Mucosa of descending colon (tissue), 3 donors: ENCODE data around the gene ZNF273. TPM values are rescaled to one million over a fixed set of nuclear protein-coding genes. Genes with fewer than 3 reads are reported as not detected.
"Not testable (repeated sequence)": the region's sequence is repeated elsewhere in the genome, so short reads cannot be mapped to it uniquely, and the experiment has no call there.

ENCODE experiments used
- ATAC-seq: fragments of 200-7000 bp; cut with Tn5 transposase; one replicate; pipeline ENCODE4 v1.9.1; 2020; ENCODE audit warnings: mild to moderate bottlenecking, moderate library complexity
- DNase-seq, 3 donors: peaks; one replicate each; pipeline ENCODE4 v3.0.0-alpha.2; 2020
- H3K36me3 ChIP-seq: fragments of 200-600 bp; one replicate; pipeline ENCODE4 v1.8.0; 2021; ENCODE audit warnings: low read depth, mild to moderate bottlenecking
- H3K4me1 ChIP-seq: fragments of 200-600 bp; one replicate; pipeline ENCODE4 v1.8.0; 2021; ENCODE audit warnings: low read depth, mild to moderate bottlenecking
- H3K4me3 ChIP-seq: fragments of 200-600 bp; one replicate; pipeline ENCODE4 v1.8.0; 2021; ENCODE audit warnings: mild to moderate bottlenecking
- H3K9me3 ChIP-seq: fragments of 200-600 bp; one replicate; pipeline ENCODE4 v1.8.0; 2021; ENCODE audit warnings: mild to moderate bottlenecking
- intact Hi-C, 2 donors: fragments of 100-400 bp; cut with DNase I in 1 of 2; cut with micrococcal nuclease in 1 of 2; formaldehyde crosslinking; loops; one replicate each; pipeline versions ENCODE4 v1.11.0 to v1.11.1; 2022; cut with DNase I, micrococcal nuclease
- long read RNA-seq, 2 donors: library from polyadenylated mRNA; unstranded; transcript quantifications; one replicate each; pipeline ENCODE4 v2.0.0, GENCODE V29; 2019 to 2021
- total RNA-seq, 3 donors: library from RNA; stranded (reverse); fragmentation: NEBNext Ultra II Directional in 2 of 3; extraction: Animal tissue kit (Norgen Biotek cat#: 25700) in 2 of 3; gene quantifications; one replicate each; pipeline versions ENCODE4 v1.2.1 to v1.2.4, GENCODE V29; 2021 to 2023
- TF ChIP-seq, protein P1 (sequence below): fragments of 200-600 bp; IDR thresholded peaks from one replicate; pipeline ENCODE4 v1.8.0; 2022; ENCODE audit warnings: antibody characterized with exemption, mild to moderate bottlenecking
- donor health status: DM: no; HTN: no; CAD: no; lungs with moderate emphysema.
- donor health status: DM: no; HTN: no; CAD: no.
- donor health status: DM: no; HTN: yes; CAD: no.

The ZNF273 gene
- total RNA-seq: 1 to 10 TPM; 6.5 to 7.6 (median 6.9) TPM
- long read RNA-seq, donor 1, partial matches to known transcripts: 2 of 8 reads
- long read RNA-seq, donor 1, other reads (novel, unspliced or antisense): 3 of 8 reads
- long read RNA-seq, donor 2, partial matches to known transcripts: 1 of 2 reads
- long read RNA-seq, donor 2, other reads (novel, unspliced or antisense): 1 of 2 reads

DNA sequence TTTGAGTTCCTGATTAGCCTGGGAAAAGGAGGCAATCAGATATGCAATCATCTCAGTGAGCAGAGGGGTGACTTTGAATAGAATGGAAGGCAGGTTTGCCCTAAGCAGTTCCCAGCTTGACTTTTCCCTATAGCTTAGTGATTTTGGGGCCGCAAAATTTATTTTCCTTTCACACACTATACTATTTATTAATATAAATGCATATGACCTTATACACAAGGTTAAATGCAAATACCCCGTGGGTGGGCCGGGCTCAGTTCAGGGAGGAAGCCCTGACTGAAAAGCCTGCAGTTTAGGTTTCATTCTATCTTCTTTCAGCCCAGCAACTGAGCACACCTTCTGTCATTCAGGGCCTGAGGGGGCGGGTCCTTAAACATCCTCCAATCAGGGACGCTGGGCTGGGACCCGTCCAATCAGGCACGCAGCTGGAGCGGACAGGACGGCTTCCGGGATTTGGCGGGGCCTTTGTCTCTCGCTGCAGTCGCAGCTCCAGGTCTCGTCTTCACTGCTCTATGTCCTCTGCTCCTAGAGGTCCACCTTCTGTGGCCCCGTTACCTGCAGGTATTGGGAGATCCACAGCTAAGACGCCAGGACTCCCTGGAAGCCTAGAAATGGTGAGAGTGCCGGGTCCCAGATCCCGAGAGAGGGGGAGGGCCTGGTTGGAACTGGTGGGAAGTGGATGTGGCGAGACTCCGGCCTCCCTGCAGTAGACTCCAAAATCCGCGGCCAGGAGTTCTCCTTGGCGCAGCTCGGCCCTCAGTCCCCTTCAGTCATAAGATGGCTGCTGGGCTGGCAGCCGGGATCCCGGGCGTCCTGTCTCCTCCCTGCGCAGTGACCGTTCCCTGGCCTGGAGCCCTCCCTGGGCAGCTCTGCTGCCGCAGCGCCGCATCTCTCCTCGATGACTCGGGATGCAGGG is at the start of gene ZNF273:
Gene ZNF273, plus strand, starts transcription at position 468 of the 916 bp plus-strand sequence. Its CDS starts 45 bp downstream, at position 513.
- ATAC-seq: peak; percentile 100

DNA sequence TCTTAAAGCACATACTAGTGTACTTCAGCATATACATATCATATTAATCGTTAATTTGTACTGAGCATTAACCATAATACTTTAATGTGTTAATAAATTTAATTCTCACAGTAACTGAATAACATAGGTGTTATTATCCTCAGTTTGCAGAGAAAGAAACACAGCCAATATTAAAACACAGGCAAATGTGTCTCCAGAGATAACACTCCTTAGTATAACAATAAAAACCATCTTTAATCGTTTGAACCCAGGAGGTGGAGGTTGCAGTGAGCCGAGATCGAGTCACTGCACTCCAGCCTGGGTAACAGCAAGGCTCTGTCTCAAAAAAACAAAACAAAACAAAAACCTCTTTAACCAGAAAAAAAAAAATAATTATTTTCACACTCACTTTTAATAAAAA is 49.4 kb upstream of the ZNF273 start:
- TF ChIP-seq, protein P1, sequence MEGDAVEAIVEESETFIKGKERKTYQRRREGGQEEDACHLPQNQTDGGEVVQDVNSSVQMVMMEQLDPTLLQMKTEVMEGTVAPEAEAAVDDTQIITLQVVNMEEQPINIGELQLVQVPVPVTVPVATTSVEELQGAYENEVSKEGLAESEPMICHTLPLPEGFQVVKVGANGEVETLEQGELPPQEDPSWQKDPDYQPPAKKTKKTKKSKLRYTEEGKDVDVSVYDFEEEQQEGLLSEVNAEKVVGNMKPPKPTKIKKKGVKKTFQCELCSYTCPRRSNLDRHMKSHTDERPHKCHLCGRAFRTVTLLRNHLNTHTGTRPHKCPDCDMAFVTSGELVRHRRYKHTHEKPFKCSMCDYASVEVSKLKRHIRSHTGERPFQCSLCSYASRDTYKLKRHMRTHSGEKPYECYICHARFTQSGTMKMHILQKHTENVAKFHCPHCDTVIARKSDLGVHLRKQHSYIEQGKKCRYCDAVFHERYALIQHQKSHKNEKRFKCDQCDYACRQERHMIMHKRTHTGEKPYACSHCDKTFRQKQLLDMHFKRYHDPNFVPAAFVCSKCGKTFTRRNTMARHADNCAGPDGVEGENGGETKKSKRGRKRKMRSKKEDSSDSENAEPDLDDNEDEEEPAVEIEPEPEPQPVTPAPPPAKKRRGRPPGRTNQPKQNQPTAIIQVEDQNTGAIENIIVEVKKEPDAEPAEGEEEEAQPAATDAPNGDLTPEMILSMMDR: no peak
- Histone ChIP-seq H3K36me3 (no peaks in the 10 kb centered on the region), H3K9me3 (no peaks in the 10 kb centered on the region), H3K4me1 (no peaks in the 10 kb centered on the region), H3K4me3 (no peak overlapping the region)
- intact Hi-C loops: no loop called here
- ATAC-seq (no peak), DNase-seq (no peak)

More for the DNA sequence above, at the start of gene ZNF273:
- no peaks in the 10 kb centered on the region for H3K9me3 ChIP-seq
- H3K4me3 ChIP-seq: peak within 1 kb of the TSS; percentile 78
- H3K36me3 ChIP-seq: no peaks in the 10 kb centered on the region
- H3K4me1 ChIP-seq: peaks cover 5% of the 10 kb centered on the region
- intact Hi-C loops: no loop called here
- TF ChIP-seq, protein P1: no peak
- peak; percentile 92 to 98 (median 94) for DNase-seq

DNA sequence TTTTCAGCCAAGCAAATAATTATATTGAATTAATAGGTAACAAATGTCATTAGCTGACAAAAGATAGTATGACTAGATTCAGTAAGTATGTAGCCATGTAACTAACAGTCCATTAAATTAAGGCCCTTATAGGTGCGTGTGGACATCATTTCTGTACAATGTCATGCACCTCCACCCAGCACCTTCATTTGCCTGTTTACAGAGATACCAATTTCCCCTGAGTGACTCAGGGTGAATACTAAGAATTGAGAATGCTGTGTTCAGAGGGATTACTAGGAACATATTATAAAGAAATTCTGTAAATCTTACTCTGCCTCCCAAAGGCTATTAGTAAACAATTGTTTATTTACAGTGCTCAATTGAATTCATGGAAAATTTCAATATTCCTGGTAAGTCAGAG is 48.1 kb upstream of the ZNF273 start:
- intact Hi-C loops: no loop called here
- Histone ChIP-seq H3K4me1 (no peaks in the 10 kb centered on the region), H3K9me3 (no peaks in the 10 kb centered on the region), H3K36me3 (no peaks in the 10 kb centered on the region), H3K4me3 (no peak overlapping the region)
- ATAC-seq (no peak), DNase-seq (no peak)
- TF ChIP-seq, protein P1: no peak

DNA sequence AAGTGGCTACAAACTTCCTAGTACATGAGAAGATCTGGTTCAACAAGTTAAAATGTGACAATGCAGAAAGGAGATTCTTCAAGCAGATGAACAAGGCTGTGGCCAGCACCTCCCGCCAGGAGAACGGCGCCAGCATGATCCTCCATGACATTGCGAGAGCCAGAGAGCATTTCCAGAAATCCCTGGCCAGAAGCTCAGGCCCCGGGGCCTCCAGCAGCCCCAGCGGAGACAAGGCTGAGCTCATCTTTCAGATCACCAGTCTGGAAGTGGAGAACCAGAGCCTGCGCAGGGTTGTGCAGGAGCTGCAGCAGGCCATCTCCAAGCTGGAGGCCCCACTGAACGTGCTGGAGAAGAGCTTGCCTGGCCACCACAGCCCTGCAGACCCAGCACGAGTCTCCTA is 40.1 kb upstream of the ZNF273 start:
- TF ChIP-seq, protein P1: no peak
- H3K9me3 ChIP-seq: no peaks in the 10 kb centered on the region
- intact Hi-C loops: no loop called here
- H3K36me3 ChIP-seq: no peaks in the 10 kb centered on the region
- no peak overlapping the region for H3K4me3 ChIP-seq
- DNase-seq (no peak), ATAC-seq (no peak)
- no peaks in the 10 kb centered on the region for H3K4me1 ChIP-seq

DNA sequence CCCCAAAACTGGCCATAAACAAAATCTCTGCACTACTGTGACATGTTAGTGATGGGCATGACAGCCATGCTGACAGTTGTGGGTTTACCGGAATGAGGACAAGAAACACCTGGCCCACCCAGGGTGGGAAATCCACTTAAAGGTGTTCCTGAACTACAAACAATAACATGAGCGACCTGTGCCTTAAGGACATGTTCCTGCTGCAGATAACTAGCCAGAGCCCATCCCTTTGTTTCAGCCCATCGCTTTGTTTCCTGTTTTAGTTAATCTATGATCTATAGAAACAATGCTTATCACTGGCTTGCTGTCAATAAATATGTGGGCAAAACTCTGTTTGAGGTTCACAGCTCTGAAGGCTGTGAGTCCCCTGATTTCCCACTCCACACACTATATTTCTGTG is 39.5 kb upstream of the ZNF273 start:
- H3K36me3 ChIP-seq, H3K9me3 ChIP-seq, DNase-seq, ATAC-seq, intact Hi-C loops, H3K4me1 ChIP-seq, H3K4me3 ChIP-seq: not testable (repeated sequence)

DNA sequence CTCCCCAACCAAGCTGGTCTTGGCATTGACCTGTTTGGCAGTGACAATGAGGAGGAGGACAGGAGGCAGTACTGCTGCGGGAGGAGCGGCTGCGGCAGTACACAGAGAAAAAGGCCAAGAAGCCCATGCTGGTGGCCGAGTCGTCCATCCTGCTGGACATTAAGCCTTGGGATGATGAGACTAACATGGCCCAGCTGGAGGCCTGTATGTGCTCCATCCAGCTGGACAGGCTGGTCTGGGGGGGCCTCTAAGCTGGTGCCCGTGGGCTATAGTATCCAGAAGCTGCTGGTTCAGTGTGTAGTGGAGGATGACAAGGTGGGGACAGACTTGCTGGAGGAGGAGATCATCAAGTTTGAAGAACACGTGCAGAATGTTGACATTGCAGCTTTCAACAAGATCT is 39.1 kb upstream of the ZNF273 start:
- no peak for DNase-seq
- Histone ChIP-seq H3K9me3 (no peaks in the 10 kb centered on the region), H3K4me1 (no peaks in the 10 kb centered on the region), H3K4me3 (no peak overlapping the region), H3K36me3 (no peaks in the 10 kb centered on the region)
- no peak for ATAC-seq
- intact Hi-C loops: no loop called here
- TF ChIP-seq, protein P1: no peak
